ENCODE results near the gene DYRK1A. TPM values are rescaled to one million over a fixed set of nuclear protein-coding genes. Genes with fewer than 3 reads are reported as not detected.

DYRK1A gene
- total RNA-seq, 4 donors from 2014 or later: 71.5 to 116 (median 90.9) TPM

DNA sequence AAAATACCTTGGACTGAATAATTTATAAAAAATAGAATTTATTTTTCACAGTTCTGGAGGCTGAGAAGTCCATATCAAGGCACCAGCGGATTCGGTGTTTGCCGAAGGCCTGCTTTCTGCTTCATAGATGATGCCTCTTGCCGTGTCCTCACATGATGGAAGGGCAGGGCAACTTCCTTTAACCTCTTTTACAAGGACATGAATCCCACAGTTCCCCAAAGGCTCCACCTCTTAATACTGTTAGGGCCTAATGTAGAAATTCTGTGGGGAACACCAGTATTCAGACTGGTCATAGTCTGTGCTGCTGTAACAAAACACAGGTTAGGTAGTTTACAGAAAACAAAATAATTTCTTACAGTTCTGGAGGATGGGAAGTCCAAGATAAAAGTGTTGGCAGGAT lies 25.9 kb downstream of the DYRK1A start:
- Histone ChIP-seq H3K36me3 (no peaks in the 10 kb centered on the region), H3K27ac (no peak overlapping the region), H3K9me3 (no peaks in the 10 kb centered on the region), H3K27me3 (no peaks in the 10 kb centered on the region), H3K4me3 (no peak overlapping the region), H3K4me1 (peaks cover 15 to 73% (median 36%) of the 10 kb centered on the region in 4 donors)
- TF ChIP-seq EP300 (IDR thresholded peaks at IDR 0.05; ENCODE audit: low read depth) (no peak), POLR2A (IDR thresholded peaks at IDR 0.05) (no peak), POLR2AphosphoS5 (IDR thresholded peaks at IDR 0.05) (no peak)
- TF ChIP-seq, protein P1, sequence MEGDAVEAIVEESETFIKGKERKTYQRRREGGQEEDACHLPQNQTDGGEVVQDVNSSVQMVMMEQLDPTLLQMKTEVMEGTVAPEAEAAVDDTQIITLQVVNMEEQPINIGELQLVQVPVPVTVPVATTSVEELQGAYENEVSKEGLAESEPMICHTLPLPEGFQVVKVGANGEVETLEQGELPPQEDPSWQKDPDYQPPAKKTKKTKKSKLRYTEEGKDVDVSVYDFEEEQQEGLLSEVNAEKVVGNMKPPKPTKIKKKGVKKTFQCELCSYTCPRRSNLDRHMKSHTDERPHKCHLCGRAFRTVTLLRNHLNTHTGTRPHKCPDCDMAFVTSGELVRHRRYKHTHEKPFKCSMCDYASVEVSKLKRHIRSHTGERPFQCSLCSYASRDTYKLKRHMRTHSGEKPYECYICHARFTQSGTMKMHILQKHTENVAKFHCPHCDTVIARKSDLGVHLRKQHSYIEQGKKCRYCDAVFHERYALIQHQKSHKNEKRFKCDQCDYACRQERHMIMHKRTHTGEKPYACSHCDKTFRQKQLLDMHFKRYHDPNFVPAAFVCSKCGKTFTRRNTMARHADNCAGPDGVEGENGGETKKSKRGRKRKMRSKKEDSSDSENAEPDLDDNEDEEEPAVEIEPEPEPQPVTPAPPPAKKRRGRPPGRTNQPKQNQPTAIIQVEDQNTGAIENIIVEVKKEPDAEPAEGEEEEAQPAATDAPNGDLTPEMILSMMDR (IDR thresholded peaks at IDR 0.05): no peak
- WGBS, 2 donors (ENCODE audit: low coverage in 1 of 2): 87 to 93% methylated on average over 4 of the region's 4 CpGs
- DNase-seq: no peak
- intact Hi-C loops (cut with DNase I; ENCODE audit: low total_unique reads): no loop called here
- in situ Hi-C loops (cut with MboI; ENCODE audit: low pct_ligation_motif_present in 1 of 4, low pct_unique_long_range_greater_than_20kb in 1 of 4, low sequenced_read_pairs in 3 of 4): no loop called here

GRCh38 chr21:37393030-37393429 lies 26.5 kb downstream of the DYRK1A start:
- no peaks in the 10 kb centered on the region for H3K9me3 ChIP-seq
- WGBS, 2 donors (ENCODE audit: low coverage in 1 of 2): 86 to 93% methylated on average over 2 of the region's 2 CpGs
- no peak overlapping the region for H3K27ac ChIP-seq
- intact Hi-C loops (cut with DNase I; ENCODE audit: low total_unique reads) (no loop called here), in situ Hi-C loops (cut with MboI; ENCODE audit: low pct_ligation_motif_present in 1 of 4, low pct_unique_long_range_greater_than_20kb in 1 of 4, low sequenced_read_pairs in 3 of 4) (no loop called here)
- TF ChIP-seq EP300 (IDR thresholded peaks at IDR 0.05; ENCODE audit: low read depth) (no peak), POLR2A (IDR thresholded peaks at IDR 0.05) (no peak), POLR2AphosphoS5 (IDR thresholded peaks at IDR 0.05) (no peak)
- TF ChIP-seq, protein P1 (IDR thresholded peaks at IDR 0.05): no peak
- H3K36me3 ChIP-seq: no peaks in the 10 kb centered on the region
- DNase-seq: no peak
- no peaks in the 10 kb centered on the region for H3K27me3 ChIP-seq
- H3K4me1 ChIP-seq: peaks cover 15 to 71% (median 39%) of the 10 kb centered on the region in 4 donors
- no peak overlapping the region for H3K4me3 ChIP-seq

GRCh38 chr21:37393786-37394185 lies 27.2 kb downstream of the DYRK1A start:
- intact Hi-C loops (cut with DNase I; ENCODE audit: low total_unique reads): no loop called here
- in situ Hi-C loops (cut with MboI; ENCODE audit: low pct_ligation_motif_present in 1 of 4, low pct_unique_long_range_greater_than_20kb in 1 of 4, low sequenced_read_pairs in 3 of 4): no loop called here
- Histone ChIP-seq H3K27ac (no peak overlapping the region), H3K4me3 (no peak overlapping the region), H3K27me3 (no peaks in the 10 kb centered on the region), H3K4me1 (peaks cover 15 to 73% (median 39%) of the 10 kb centered on the region in 4 donors), H3K9me3 (no peaks in the 10 kb centered on the region), H3K36me3 (no peaks in the 10 kb centered on the region)
- TF ChIP-seq EP300 (IDR thresholded peaks at IDR 0.05; ENCODE audit: low read depth) (no peak), POLR2A (IDR thresholded peaks at IDR 0.05) (no peak), POLR2AphosphoS5 (IDR thresholded peaks at IDR 0.05) (no peak)
- TF ChIP-seq, protein P1 (IDR thresholded peaks at IDR 0.05): no peak
- no peak for DNase-seq
- WGBS, 2 donors (ENCODE audit: low coverage in 1 of 2): 90 to 92% methylated on average over 1 to 3 of the region's 3 CpGs

- TF ChIP-seq POLR2A (IDR thresholded peaks at IDR 0.05) (no peak), EP300 (IDR thresholded peaks at IDR 0.05; ENCODE audit: low read depth) (no peak), POLR2AphosphoS5 (IDR thresholded peaks at IDR 0.05) (no peak)
- TF ChIP-seq, protein P1 (IDR thresholded peaks at IDR 0.05): no peak
- in situ Hi-C loops (cut with MboI; ENCODE audit: low pct_ligation_motif_present in 1 of 4, low pct_unique_long_range_greater_than_20kb in 1 of 4, low sequenced_read_pairs in 3 of 4): no loop called here
- Histone ChIP-seq H3K9me3 (no peaks in the 10 kb centered on the region), H3K36me3 (no peaks in the 10 kb centered on the region), H3K27me3 (no peaks in the 10 kb centered on the region), H3K4me3 (no peak overlapping the region), H3K4me1 (peaks cover 15 to 69% (median 32%) of the 10 kb centered on the region in 4 donors), H3K27ac (no peak overlapping the region)
- no peak for DNase-seq
- WGBS, 2 donors (ENCODE audit: low coverage in 1 of 2): 73 to 82% methylated on average over 2 of the region's 2 CpGs
- intact Hi-C loops (cut with DNase I; ENCODE audit: low total_unique reads): no loop called here
Measured at GRCh38 chr21:37395961-37396360, 29.4 kb downstream of the DYRK1A start.

All from transverse colon (tissue), 4 donors.